K562 (cell line): ENCODE measurements around the gene SLC10A4. TPM values are rescaled to one million over a fixed set of nuclear protein-coding genes. Genes with fewer than 3 reads are reported as not detected.

Experiments used
- ATAC-seq: fragments of 200-7000 bp; cut with Tn5 transposase; 3 replicates; pipeline ENCODE4 v1.9.1; 2020; ENCODE audit warnings: moderate library complexity
- BruUV-seq: library from RNA; stranded (reverse); fragments of 400-500 nt; replicated peaks from 2 replicates; lab custom pipeline; 2021; lab: Mats Ljungman, UMichigan
- CTCF ChIA-PET: fragments of 300-600 bp; formaldehyde crosslinking; extraction: SDS; loops from one replicate; lab custom pipeline; 2021; ENCODE audit warnings: low intra/inter-chr PET ratio; lab: Yijun Ruan, JAX
- POLR2A ChIA-PET: fragments of 300-600, 350-650 bp; sonication (Branson Sonifier 250); formaldehyde crosslinking; extraction: SDS; loops from one replicate; lab custom pipeline; 2021; ENCODE audit warnings: antibody characterized with exemption, inconsistent platforms; lab: Yijun Ruan, JAX
- DNase-seq, 4 experiments: peaks; one replicate each; pipeline versions ENCODE4 v3.0.0 to v3.0.0-alpha.2; 2011 to 2018; ENCODE audit warnings: low spot score in 3 of 4, mixed read lengths in 3 of 4; ENCODE audit errors: extremely low read depth in 1 of 4
- FAIRE-seq: peaks from 2 replicates; lab custom pipeline; 2011; peaks lifted over from hg19 to GRCh38; lab: Jason Lieb, UNC
- H2AFZ ChIP-seq: 2 replicates; pipeline ENCODE4 v1.6.0; 2011; ENCODE audit warnings: low read depth, low read length, control low read depth, inconsistent platforms
- H3K27ac ChIP-seq: fragments of 200-600 bp; 3 replicates; pipeline ENCODE4 v1.8.0; 2011; ENCODE audit warnings: low read depth, mild to moderate bottlenecking, control low read depth, inconsistent platforms, low read length, moderate library complexity, mixed read lengths; ENCODE audit errors: extremely low read depth
- H3K27me3 ChIP-seq, 2 experiments: fragments of 300-600 bp in 1 of 2; 2 replicates in 1 of 2; 3 replicates in 1 of 2; pipeline versions ENCODE4 v1.6.0 to v1.8.0; 2011; ENCODE audit warnings: inconsistent platforms in 2 of 2, low read length in 2 of 2, mild to moderate bottlenecking in 1 of 2, mixed read lengths in 1 of 2, moderate library complexity in 1 of 2; ENCODE audit not compliant: control insufficient read depth in 2 of 2, insufficient read depth in 2 of 2
- H3K36me3 ChIP-seq: fragments of 300-600 bp; 3 replicates; pipeline ENCODE4 v1.8.0; 2011; ENCODE audit warnings: mild to moderate bottlenecking, low read length, inconsistent platforms; ENCODE audit not compliant: control insufficient read depth, insufficient read depth
- H3K4me1 ChIP-seq, 2 experiments: fragments of 200-600 bp in 1 of 2; replicated peaks in 1 of 2; 2 replicates in 1 of 2; 3 replicates in 1 of 2; pipeline versions ENCODE4 v1.5.1 to v1.8.0; 2011; ENCODE audit warnings: inconsistent platforms in 2 of 2, low read length in 2 of 2, mild to moderate bottlenecking in 1 of 2, mixed read lengths in 1 of 2, moderate library complexity in 1 of 2; ENCODE audit not compliant: control insufficient read depth in 2 of 2, insufficient read depth in 2 of 2
- H3K4me2 ChIP-seq: 2 replicates; pipeline ENCODE4 v1.6.1; 2011; ENCODE audit warnings: low read length, control low read depth, inconsistent platforms, mixed read lengths; ENCODE audit not compliant: insufficient read depth
- H3K4me3 ChIP-seq: fragments of 200-600 bp; sonication (generic), shearing (Covaris generic); 2 replicates; pipeline ENCODE4 v1.5.1; 2016; ENCODE audit warnings: control low read depth, inconsistent platforms
- H3K79me2 ChIP-seq: fragments of 200-600 bp; 3 replicates; pipeline ENCODE4 v1.8.0; 2011; ENCODE audit warnings: low read length, inconsistent platforms; ENCODE audit not compliant: control insufficient read depth, insufficient read depth
- H3K9ac ChIP-seq, 2 experiments: 2 replicates each; pipeline versions ENCODE4 v1.6.0 to v1.6.1; 2011; ENCODE audit warnings: low read depth in 2 of 2, low read length in 2 of 2, control low read depth in 1 of 2, inconsistent platforms in 1 of 2, mild to moderate bottlenecking in 1 of 2, mixed read lengths in 1 of 2; ENCODE audit not compliant: insufficient read depth in 1 of 2
- H3K9me1 ChIP-seq: one replicate; pipeline ENCODE4 v1.6.0; 2011; ENCODE audit warnings: inconsistent platforms, mild to moderate bottlenecking, low read length, moderate library complexity; ENCODE audit not compliant: control insufficient read depth, insufficient read depth
- H3K9me3 ChIP-seq: replicated peaks from 2 replicates; pipeline ENCODE4 v1.5.1; 2011; ENCODE audit warnings: low read depth, low read length, inconsistent platforms; ENCODE audit not compliant: control insufficient read depth, insufficient read depth
- H4K20me1 ChIP-seq: replicated peaks from 2 replicates; pipeline ENCODE4 v1.6.1; 2011; ENCODE audit warnings: low read length, inconsistent platforms, mixed read lengths; ENCODE audit not compliant: control insufficient read depth, insufficient read depth
- CBX5 ChIP-seq: IDR thresholded peaks from 2 replicates; pipeline ENCODE4 v1.6.1; 2014; ENCODE audit warnings: low read depth, borderline replicate concordance
- CHD2 ChIP-seq: IDR thresholded peaks from 2 replicates; pipeline ENCODE4 v1.6.1; 2011; ENCODE audit warnings: low read depth, low read length
- CSDE1 ChIP-seq, 2 experiments: fragments of 450-650 bp; IDR thresholded peaks; 2 replicates each; pipeline ENCODE4 v1.6.1; 2016; ENCODE audit warnings: mild to moderate bottlenecking in 1 of 2
- E2F3 ChIP-seq: fragments of 250-450 bp; sonication (Bioruptor Pico); IDR thresholded peaks from 2 replicates; pipeline ENCODE4 v1.4.0; 2020; ENCODE audit warnings: mild to moderate bottlenecking
- EP300 ChIP-seq: IDR thresholded peaks from 2 replicates; pipeline ENCODE4 v1.6.1; 2012; ENCODE audit warnings: low read length, improper control_type of control experiment
- ESRRA ChIP-seq: fragments of 450-650 bp; IDR thresholded peaks from 2 replicates; pipeline ENCODE4 v1.6.1; 2014; ENCODE audit warnings: low read depth, mild to moderate bottlenecking, moderate library complexity, borderline replicate concordance
- HLTF ChIP-seq: fragments of 450-650 bp; IDR thresholded peaks from 2 replicates; pipeline ENCODE4 v1.6.1; 2016
- MTA3 ChIP-seq: fragments of 450-650 bp; formaldehyde crosslinking; IDR thresholded peaks from 2 replicates; pipeline ENCODE4 v1.6.1; 2017; ENCODE audit warnings: mild to moderate bottlenecking, borderline replicate concordance
- MYNN ChIP-seq, 2 experiments: sonication (generic); formaldehyde crosslinking in 1 of 2; IDR thresholded peaks; 2 replicates each; pipeline versions ENCODE4 v1.5.0 to v1.6.1; 2016 to 2020; ENCODE audit warnings: antibody characterized with exemption in 1 of 2, missing genetic modification reagents in 1 of 2
- RAD21 ChIP-seq, 2 experiments: fragments of 250-450 bp in 1 of 2; fragments of 450-650 bp in 1 of 2; sonication (Bioruptor Pico) in 1 of 2; formaldehyde crosslinking in 1 of 2; IDR thresholded peaks in 1 of 2; conservative IDR thresholded peaks in 1 of 2; 2 replicates each; pipeline versions ENCODE4 v1.4.0 to v1.8.0; 2020 to 2022; ENCODE audit warnings: mild to moderate bottlenecking in 2 of 2, moderate library complexity in 1 of 2
- TCF7 ChIP-seq: sonication (generic); IDR thresholded peaks from 2 replicates; pipeline ENCODE4 v1.6.1; 2016; ENCODE audit warnings: antibody characterized with exemption, borderline replicate concordance
- ZFX ChIP-seq: sonication (generic); formaldehyde crosslinking; IDR thresholded peaks from 2 replicates; pipeline ENCODE4 v1.8.0; 2022; ENCODE audit warnings: mild to moderate bottlenecking, missing genetic modification reagents, moderate library complexity
- ZNF311 ChIP-seq: fragments of 250-450 bp; sonication (Bioruptor Pico); IDR thresholded peaks from 2 replicates; pipeline ENCODE4 v1.4.0; 2020; ENCODE audit warnings: mild to moderate bottlenecking, moderate library complexity
- ZNF695 ChIP-seq: fragments of 450-650 bp; formaldehyde crosslinking; IDR thresholded peaks from 2 replicates; pipeline ENCODE4 v1.4.0; 2020; ENCODE audit warnings: mild to moderate bottlenecking, moderate library complexity
- ZNF77 ChIP-seq: fragments of 250-450 bp; sonication (Bioruptor Pico); IDR thresholded peaks from 2 replicates; pipeline ENCODE4 v1.5.0; 2020
- WGBS: fragments of 100-300 bp; shearing (Covaris generic); methylation state at CpG from one replicate; pipeline ENCODE4 v1.1.6; 2016; ENCODE audit warnings: low coverage, mixed read lengths; ENCODE audit not compliant: insufficient coverage; ENCODE audit errors: missing lambda C conversion rate; 5-methylcytosine and 5-hydroxymethylcytosine counted together
- in situ Hi-C: fragments of 300-500 bp; cut with MboI; formaldehyde crosslinking; loops from 4 replicates; pipeline ENCODE4 v1.15.0; 2018; ENCODE audit warnings: inconsistent platforms, mixed read lengths
- intact Hi-C: fragments of 100-400 bp; cut with micrococcal nuclease; formaldehyde crosslinking; loops from 2 replicates; pipeline ENCODE4 v1.14.2; 2022
- polyA plus RNA-seq, 8 experiments: library from polyadenylated mRNA; depleted of rRNA in 4 of 8; stranded (reverse) in 5 of 8; unstranded in 3 of 8; fragments of >200 nt; fragmentation: Nextera tagmentation in 2 of 8; fragmentation: Illumina TruSeq in 1 of 8; extraction: Ambion mirVana in 2 of 8; extraction: Trizol in 1 of 8; gene quantifications; 2 replicates each; pipeline versions ENCODE4 v1.2.1 to v1.2.3, GENCODE V29; 2011 to 2014; ENCODE audit warnings: inconsistent platforms in 1 of 8, missing spikeins in 1 of 8
- total RNA-seq, 7 experiments: library from RNA; depleted of rRNA in 6 of 7; stranded (reverse); fragments of >200 nt in 6 of 7; fragmentation: Illumina TruSeq in 2 of 7; extraction: Trizol in 2 of 7; gene quantifications; 2 replicates each; pipeline versions ENCODE4 v1.2.1 to v1.2.3, GENCODE V29; 2011 to 2021; ENCODE audit warnings: low replicate concordance in 1 of 7

SLC10A4 gene
- total and polyA plus RNA-seq, 9 of the 15 experiments (the other 6 are each of a cell fraction or from before 2014, with no cell fraction given) = 2.5 to 16.9 (median 9.3) TPM

GRCh38 chr4:48470137-48470536 is 13.0 kb upstream of the SLC10A4 start:
- H3K9me3 ChIP-seq = no peaks in the 10 kb centered on the region
- no peak for DNase-seq
- H3K36me3 ChIP-seq = no peaks in the 10 kb centered on the region
- H3K79me2 ChIP-seq = no peaks in the 10 kb centered on the region
- in situ Hi-C loops = no loop called here
- no peak for TF ChIP-seq RAD21 (CRISPR knock-in tag; conservative IDR thresholded peaks at IDR 0.05 in 1 of 2, IDR thresholded peaks at IDR 0.05 in 1 of 2)
- TF ChIP-seq, all 486 proteins: peak for 0
- FAIRE-seq (no peak), ATAC-seq (no peak)
- no peaks in the 10 kb centered on the region; a peak in 1 of 5 replicates for H3K27me3 ChIP-seq
- intact Hi-C loops = no loop called here
- H3K4me3 ChIP-seq = no peak overlapping the region
- H3K4me2 ChIP-seq = no peak overlapping the region
- H3K27ac ChIP-seq = no peak overlapping the region
- ChIA-PET POLR2A (no interaction called here), CTCF (no interaction called here)
- 41% methylated on average over 1 of the region's 1 CpG for WGBS
- H2AFZ ChIP-seq = no peak overlapping the region
- no peaks in the 10 kb centered on the region for H4K20me1 ChIP-seq
- H3K9ac ChIP-seq = no peak overlapping the region
- no peaks in the 10 kb centered on the region for H3K9me1 ChIP-seq
- BruUV-seq = no TSS peak
- H3K4me1 ChIP-seq = no peaks in the 10 kb centered on the region

- Histone ChIP-seq H3K4me3 (no peak overlapping the region), H3K79me2 (no peaks in the 10 kb centered on the region), H3K9me3 (no peaks in the 10 kb centered on the region), H3K27ac (no peak overlapping the region), H3K4me1 (no peaks in the 10 kb centered on the region; a peak in 1 of 5 replicates), H3K4me2 (no peak overlapping the region), H2AFZ (no peak overlapping the region), H3K36me3 (no peaks in the 10 kb centered on the region), H4K20me1 (no peaks in the 10 kb centered on the region), H3K9ac (no peak overlapping the region), H3K9me1 (no peaks in the 10 kb centered on the region), H3K27me3 (no peaks in the 10 kb centered on the region; a peak in 1 of 5 replicates)
- in situ Hi-C loops (no loop called here), intact Hi-C loops (no loop called here)
- FAIRE-seq = no peak
- DNase-seq = no peak
- 3% methylated on average over 2 of the region's 2 CpGs for WGBS
- ChIA-PET CTCF (no interaction called here), POLR2A (no interaction called here)
- no TSS peak for BruUV-seq
- ATAC-seq = no peak
- TF ChIP-seq HLTF (no peak), CHD2 (no peak), EP300 (no peak), ZNF695 (CRISPR knock-in tag) (no peak), ZNF77 (CRISPR knock-in tag) (no peak), MTA3 (no peak), ZFX (CRISPR knock-in tag) (no peak), MYNN (IDR thresholded peaks at IDR 0.05) (no peak), MYNN (CRISPR knock-in tag; IDR thresholded peaks at IDR 0.05) (no peak), CBX5 (no peak), TCF7 (no peak), ZNF311 (CRISPR knock-in tag) (no peak), ESRRA (no peak), CSDE1 (IDR thresholded peaks at IDR 0.05) (no peak), E2F3 (CRISPR knock-in tag) (no peak)
Measured at GRCh38 chr4:48470570-48470969, 12.6 kb upstream of the SLC10A4 start.
